CD4-positive, alpha-beta T cell (primary cell): ENCODE measurements around the gene HSPA6. TPM values are rescaled to one million over a fixed set of nuclear protein-coding genes. Genes with fewer than 3 reads are reported as not detected.

Experiments used
- ATAC-seq: fragments of 200-7000 bp; cut with Tn5 transposase; one replicate; pipeline ENCODE4 v1.10.0; 2022; ENCODE audit warnings: mild to moderate bottlenecking; ENCODE audit not compliant: poor library complexity
- CTCF ChIA-PET: fragments of 350-600 bp; sonication (Branson Sonifier 250); formaldehyde crosslinking; loops from one replicate; lab custom pipeline; 2021; ENCODE audit warnings: antibody characterized with exemption, inconsistent platforms; lab: Charles Lee
- POLR2A ChIA-PET: fragments of 350-600 bp; sonication (Branson Sonifier 250); formaldehyde crosslinking; loops from one replicate; lab custom pipeline; 2021; ENCODE audit warnings: antibody characterized with exemption, inconsistent platforms; lab: Charles Lee
- DNase-seq, 14 experiments: peaks; one replicate each; pipeline ENCODE4 v3.0.0-alpha.2; 2013 to 2020; ENCODE audit warnings: mixed read lengths in 2 of 14
- H3K27ac ChIP-seq, 2 donors: one replicate each; pipeline versions ENCODE4 v1.5.1 to v1.7.0; 2013; ENCODE audit warnings: low read length in 2 of 2, low read depth in 1 of 2, mild to moderate bottlenecking in 1 of 2
- H3K27me3 ChIP-seq, 2 experiments: 1 replicate in 1 of 2; 2 replicates in 1 of 2; pipeline versions ENCODE4 v1.6.1 to v1.7.0; 2013; ENCODE audit warnings: low read length in 2 of 2, control low read depth in 1 of 2, mild to moderate bottlenecking in 1 of 2, moderate library complexity in 1 of 2; ENCODE audit not compliant: insufficient read depth in 2 of 2, control insufficient read depth in 1 of 2
- H3K36me3 ChIP-seq: one replicate; pipeline ENCODE4 v1.6.1; 2013; ENCODE audit warnings: low read length, control low read depth; ENCODE audit not compliant: insufficient read depth
- H3K4me1 ChIP-seq: one replicate; pipeline ENCODE4 v1.6.1; 2013; ENCODE audit warnings: low read length, control low read depth; ENCODE audit not compliant: insufficient read depth
- H3K4me3 ChIP-seq: one replicate; pipeline ENCODE4 v1.5.1; 2013; ENCODE audit warnings: mild to moderate bottlenecking, low read length, moderate library complexity
- H3K9me3 ChIP-seq, 2 experiments: 1 replicate in 1 of 2; 2 replicates in 1 of 2; pipeline versions ENCODE4 v1.6.1 to v1.7.0; 2013; ENCODE audit warnings: low read length in 2 of 2, mild to moderate bottlenecking in 2 of 2, control low read depth in 1 of 2, moderate library complexity in 1 of 2; ENCODE audit not compliant: control insufficient read depth in 1 of 2, insufficient read depth in 1 of 2
- H3K27ac Mint-ChIP-seq: one replicate; pipeline ENCODE4 v1.8.0; 2020; ENCODE audit warnings: mixed read lengths
- H3K27me3 Mint-ChIP-seq: one replicate; pipeline ENCODE4 v1.8.0; 2021; ENCODE audit warnings: mixed read lengths
- H3K36me3 Mint-ChIP-seq: one replicate; pipeline ENCODE4 v1.8.0; 2021; ENCODE audit warnings: low read depth, mixed read lengths
- H3K4me1 Mint-ChIP-seq: one replicate; pipeline ENCODE4 v1.8.0; 2021; ENCODE audit warnings: low read depth, mixed read lengths
- H3K4me3 Mint-ChIP-seq: one replicate; pipeline ENCODE4 v1.8.0; 2020; ENCODE audit warnings: mild to moderate bottlenecking, mixed read lengths
- H3K9me3 Mint-ChIP-seq: one replicate; pipeline ENCODE4 v1.8.0; 2020; ENCODE audit warnings: mixed read lengths
- intact Hi-C, 2 experiments: fragments of 100-400 bp; cut with DNase I in 1 of 2; cut with micrococcal nuclease in 1 of 2; formaldehyde crosslinking; loops; one replicate each; pipeline versions ENCODE4 v1.15.1 to v1.9.0; 2023 to 2025; cut with DNase I, micrococcal nuclease
- total RNA-seq, 174 experiments: library from RNA in 2 of 174; stranded (reverse) in 2 of 174; gene quantifications; one replicate each; pipeline ENCODE4 v1.2.3 and lab custom pipeline; 2021 to 2026
- TF ChIP-seq, protein P1 (sequence below): fragments of 200-600 bp; IDR thresholded peaks from one replicate; pipeline ENCODE4 v1.8.0; 2022; ENCODE audit warnings: antibody characterized with exemption, mild to moderate bottlenecking

Gene HSPA6
- total RNA-seq, 2 experiments from 2014 or later, result 0.78 to 1.0 TPM

- no peak overlapping the region for H3K4me3 Mint-ChIP-seq
- TF ChIP-seq, protein P1, sequence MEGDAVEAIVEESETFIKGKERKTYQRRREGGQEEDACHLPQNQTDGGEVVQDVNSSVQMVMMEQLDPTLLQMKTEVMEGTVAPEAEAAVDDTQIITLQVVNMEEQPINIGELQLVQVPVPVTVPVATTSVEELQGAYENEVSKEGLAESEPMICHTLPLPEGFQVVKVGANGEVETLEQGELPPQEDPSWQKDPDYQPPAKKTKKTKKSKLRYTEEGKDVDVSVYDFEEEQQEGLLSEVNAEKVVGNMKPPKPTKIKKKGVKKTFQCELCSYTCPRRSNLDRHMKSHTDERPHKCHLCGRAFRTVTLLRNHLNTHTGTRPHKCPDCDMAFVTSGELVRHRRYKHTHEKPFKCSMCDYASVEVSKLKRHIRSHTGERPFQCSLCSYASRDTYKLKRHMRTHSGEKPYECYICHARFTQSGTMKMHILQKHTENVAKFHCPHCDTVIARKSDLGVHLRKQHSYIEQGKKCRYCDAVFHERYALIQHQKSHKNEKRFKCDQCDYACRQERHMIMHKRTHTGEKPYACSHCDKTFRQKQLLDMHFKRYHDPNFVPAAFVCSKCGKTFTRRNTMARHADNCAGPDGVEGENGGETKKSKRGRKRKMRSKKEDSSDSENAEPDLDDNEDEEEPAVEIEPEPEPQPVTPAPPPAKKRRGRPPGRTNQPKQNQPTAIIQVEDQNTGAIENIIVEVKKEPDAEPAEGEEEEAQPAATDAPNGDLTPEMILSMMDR, result no peak
- Histone ChIP-seq H3K27me3 (peaks cover 0 to 4% of the 10 kb centered on the region in 2 experiments), H3K4me3 (no peak overlapping the region), H3K36me3 (no peaks in the 10 kb centered on the region), H3K4me1 (no peaks in the 10 kb centered on the region), H3K9me3 (no peaks in the 10 kb centered on the region), H3K27ac (no peak overlapping the region)
- no peak overlapping the region for H3K27ac Mint-ChIP-seq
- ATAC-seq (no peak), DNase-seq (no peak)
- no peaks in the 10 kb centered on the region for H3K9me3 Mint-ChIP-seq
- H3K27me3 Mint-ChIP-seq, result peaks cover 27% of the 10 kb centered on the region
- H3K36me3 Mint-ChIP-seq, result no peaks in the 10 kb centered on the region
- POLR2A ChIA-PET, result no interaction called here
- CTCF ChIA-PET, result interaction anchor here (2.2 kb wide), 1 partner anchor 258 kb away, joined by 10 read pairs; no protein-coding TSS in a partner anchor
- intact Hi-C loops, result loop anchor here in 1 of 2 experiments (10.0 kb wide), 2 partner anchors 81 to 551 kb away; no protein-coding TSS in a partner anchor
- no peaks in the 10 kb centered on the region for H3K4me1 Mint-ChIP-seq
These were observed 41.0 kb upstream of the HSPA6 start for GRCh38 chr1:161483361-161483760.

DNA sequence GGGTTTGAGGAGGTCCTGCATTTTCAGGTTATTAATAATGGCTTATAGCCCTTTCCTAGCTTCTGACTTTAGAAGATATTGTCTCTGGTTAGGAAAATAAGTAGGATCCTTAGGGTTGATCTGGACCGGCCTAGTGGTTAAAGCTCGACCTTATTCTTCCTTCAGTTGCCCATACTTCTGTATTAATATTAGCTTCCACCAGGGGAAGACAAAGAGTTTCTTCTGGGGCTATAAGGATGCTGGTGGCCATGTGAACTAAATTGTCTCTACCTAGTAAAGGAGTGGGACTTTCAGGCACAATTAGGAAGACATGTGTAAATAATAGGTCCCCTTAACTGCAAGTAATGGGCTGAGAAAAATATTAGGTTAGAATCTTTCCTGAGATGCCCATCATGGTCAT, 39.7 kb upstream of the HSPA6 start:
- POLR2A ChIA-PET, result no interaction called here
- CTCF ChIA-PET, result interaction anchor here (2.2 kb wide), 1 partner anchor 257 kb away, joined by 10 read pairs; no protein-coding TSS in a partner anchor
- Histone ChIP-seq H3K4me3 (no peak overlapping the region), H3K9me3 (no peaks in the 10 kb centered on the region), H3K36me3 (no peaks in the 10 kb centered on the region), H3K4me1 (no peaks in the 10 kb centered on the region), H3K27me3 (peaks cover 0 to 7% of the 10 kb centered on the region in 2 experiments), H3K27ac (no peak overlapping the region)
- intact Hi-C loops, result loop anchor here in 1 of 2 experiments (10.0 kb wide), 2 partner anchors 80 to 550 kb away; no protein-coding TSS in a partner anchor
- no peak overlapping the region for H3K4me3 Mint-ChIP-seq
- no peaks in the 10 kb centered on the region for H3K4me1 Mint-ChIP-seq
- no peaks in the 10 kb centered on the region for H3K9me3 Mint-ChIP-seq
- ATAC-seq (no peak), DNase-seq (peak in 1 of 14 experiments; percentile 21)
- no peaks in the 10 kb centered on the region for H3K36me3 Mint-ChIP-seq
- TF ChIP-seq, protein P1, result no peak
- H3K27ac Mint-ChIP-seq, result no peak overlapping the region
- peaks cover 31% of the 10 kb centered on the region for H3K27me3 Mint-ChIP-seq

DNA sequence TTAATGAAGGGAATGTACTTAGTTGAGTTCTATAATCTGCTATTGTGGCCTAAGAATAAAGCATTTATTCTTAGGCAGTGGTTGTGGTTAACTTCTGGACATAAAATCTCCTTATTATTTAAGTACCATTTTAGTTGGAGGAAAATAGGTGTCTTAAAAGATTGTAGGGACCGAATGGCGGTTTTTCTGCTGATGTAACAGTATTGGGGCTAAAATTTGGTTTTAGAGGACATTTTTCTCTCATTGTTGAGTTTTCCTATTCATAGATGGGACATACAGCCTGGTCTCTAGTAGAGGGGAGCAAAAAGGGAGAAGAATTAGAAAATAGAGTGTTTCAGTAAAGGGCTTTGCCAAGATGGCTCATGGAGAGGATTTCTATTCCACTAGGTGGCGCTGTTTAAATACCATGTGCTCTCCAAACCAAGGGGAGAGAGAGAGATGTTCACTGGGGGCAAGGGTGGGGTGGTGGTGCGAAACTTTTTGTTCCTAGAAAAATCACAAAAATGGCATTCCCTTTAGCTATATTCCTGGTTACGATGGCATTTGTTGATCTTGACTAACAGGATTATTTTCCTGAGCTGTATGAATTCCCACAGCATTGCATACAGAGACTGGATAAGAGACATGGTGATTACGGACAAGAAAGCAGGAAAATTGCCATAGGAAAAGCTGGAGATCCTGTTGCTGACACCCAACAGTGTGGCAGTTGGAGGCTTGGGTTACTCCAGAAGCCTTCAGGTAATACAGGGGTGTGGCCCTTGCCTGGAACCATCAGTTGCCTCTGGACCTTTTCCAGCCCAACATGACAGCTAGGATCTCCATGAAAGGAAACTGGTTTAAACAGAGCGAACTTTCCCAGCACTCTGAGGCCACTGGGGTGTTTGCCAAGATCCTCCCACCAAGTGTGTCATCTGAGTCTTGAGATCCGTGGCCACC, 37.3 kb upstream of the HSPA6 start:
- Histone ChIP-seq H3K9me3 (no peaks in the 10 kb centered on the region), H3K4me3 (no peak overlapping the region), H3K27ac (no peak overlapping the region), H3K36me3 (no peaks in the 10 kb centered on the region), H3K4me1 (peaks cover 6% of the 10 kb centered on the region), H3K27me3 (peaks cover 0 to 20% of the 10 kb centered on the region in 2 experiments)
- H3K27ac Mint-ChIP-seq, result no peak overlapping the region
- H3K4me1 Mint-ChIP-seq, result peaks cover 13% of the 10 kb centered on the region
- H3K36me3 Mint-ChIP-seq, result no peaks in the 10 kb centered on the region
- ATAC-seq (peak; percentile 51), DNase-seq (peak in 9 of 14 experiments; percentile 7 to 82 (median 36))
- peaks cover 47% of the 10 kb centered on the region for H3K27me3 Mint-ChIP-seq
- POLR2A ChIA-PET, result interaction anchor here (1.0 kb wide), 1 partner anchor 134 kb away, joined by 3 read pairs; no protein-coding TSS in a partner anchor
- TF ChIP-seq, protein P1, result peak; percentile 86
- no peak overlapping the region for H3K4me3 Mint-ChIP-seq
- no peaks in the 10 kb centered on the region for H3K9me3 Mint-ChIP-seq
- intact Hi-C loops, result loop anchor here (1.0 to 10.0 kb wide), 3 partner anchors 78 to 548 kb away; no protein-coding TSS in a partner anchor
- CTCF ChIA-PET, result interaction anchor here (0.6 kb wide), 2 partner anchors 246 to 302 kb away, joined by 3 to 5 read pairs; no protein-coding TSS in a partner anchor
